AG08396 (cell line): ENCODE measurements around the gene PLVAP.
A peak's percentile ranks its signal among the peaks of the same experiment; 100 is the strongest.

ENCODE experiments used
- DNase-seq: peaks from one replicate; pipeline ENCODE4 v3.0.0; 2012; ENCODE audit warnings: low spot score, mixed read lengths

The PLVAP gene, protein sequence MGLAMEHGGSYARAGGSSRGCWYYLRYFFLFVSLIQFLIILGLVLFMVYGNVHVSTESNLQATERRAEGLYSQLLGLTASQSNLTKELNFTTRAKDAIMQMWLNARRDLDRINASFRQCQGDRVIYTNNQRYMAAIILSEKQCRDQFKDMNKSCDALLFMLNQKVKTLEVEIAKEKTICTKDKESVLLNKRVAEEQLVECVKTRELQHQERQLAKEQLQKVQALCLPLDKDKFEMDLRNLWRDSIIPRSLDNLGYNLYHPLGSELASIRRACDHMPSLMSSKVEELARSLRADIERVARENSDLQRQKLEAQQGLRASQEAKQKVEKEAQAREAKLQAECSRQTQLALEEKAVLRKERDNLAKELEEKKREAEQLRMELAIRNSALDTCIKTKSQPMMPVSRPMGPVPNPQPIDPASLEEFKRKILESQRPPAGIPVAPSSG

DNA sequence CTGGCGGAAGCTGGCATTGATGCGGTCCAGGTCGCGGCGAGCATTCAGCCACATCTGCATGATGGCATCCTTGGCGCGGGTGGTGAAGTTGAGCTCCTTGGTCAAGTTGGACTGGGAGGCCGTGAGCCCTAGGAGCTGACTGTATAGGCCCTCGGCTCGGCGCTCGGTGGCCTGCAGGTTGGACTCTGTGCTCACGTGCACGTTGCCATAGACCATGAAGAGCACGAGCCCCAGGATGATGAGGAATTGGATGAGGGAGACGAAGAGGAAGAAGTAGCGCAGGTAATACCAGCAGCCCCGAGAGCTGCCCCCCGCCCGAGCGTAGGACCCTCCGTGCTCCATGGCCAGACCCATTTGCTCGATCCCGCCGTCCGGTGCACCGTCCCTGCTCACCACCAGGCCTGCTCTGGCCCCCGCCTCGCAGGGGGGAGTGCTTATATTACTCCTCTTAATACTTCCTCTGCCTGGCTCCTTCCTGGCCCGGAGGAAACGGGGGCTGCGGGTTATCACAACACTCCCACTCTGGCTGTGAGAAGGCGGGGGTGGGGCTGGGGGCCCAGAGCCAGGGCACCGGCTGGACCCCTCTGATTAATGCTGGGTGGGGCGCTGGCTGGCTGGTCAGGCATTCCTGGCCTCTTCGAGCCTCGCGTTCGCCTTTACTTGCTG is at the start of gene PLVAP:
Gene PLVAP (minus strand): TSS at position 408 of the 666 bp plus-strand sequence. CDS start 54 bp downstream, at position 354.
- DNase-seq = no peak

DNA sequence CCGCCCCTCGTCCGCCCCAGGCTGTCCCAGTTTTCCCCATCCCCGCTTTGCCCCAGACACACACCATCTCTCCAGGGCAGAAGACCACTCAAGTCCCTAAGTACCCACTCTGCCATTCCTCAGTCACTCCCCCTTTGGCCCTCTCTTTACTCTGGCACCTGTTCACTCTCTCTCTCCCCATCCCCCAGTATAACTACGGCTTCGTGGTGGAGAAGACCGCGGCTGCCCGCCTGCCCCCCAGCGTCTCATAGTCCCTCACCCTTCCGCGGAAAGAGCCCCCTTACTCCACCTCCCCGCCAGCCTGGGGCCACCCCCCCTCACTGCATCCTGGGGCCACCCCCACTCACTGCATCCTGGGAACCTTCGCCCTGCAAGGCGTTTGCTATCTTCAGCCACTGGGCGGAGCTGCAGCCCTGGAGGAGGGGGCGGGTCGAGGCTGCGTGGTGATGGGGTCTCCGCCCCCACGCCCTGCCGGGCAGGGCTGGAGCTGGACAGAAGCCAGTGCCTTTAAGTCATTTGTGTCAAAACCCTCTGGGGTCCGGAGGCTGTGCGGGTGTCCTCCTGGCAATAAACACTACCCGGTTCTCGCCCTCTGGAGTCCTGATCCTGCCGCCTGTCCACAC is 47.7 kb upstream of the PLVAP start:
- DNase-seq = peak; percentile 57

DNA sequence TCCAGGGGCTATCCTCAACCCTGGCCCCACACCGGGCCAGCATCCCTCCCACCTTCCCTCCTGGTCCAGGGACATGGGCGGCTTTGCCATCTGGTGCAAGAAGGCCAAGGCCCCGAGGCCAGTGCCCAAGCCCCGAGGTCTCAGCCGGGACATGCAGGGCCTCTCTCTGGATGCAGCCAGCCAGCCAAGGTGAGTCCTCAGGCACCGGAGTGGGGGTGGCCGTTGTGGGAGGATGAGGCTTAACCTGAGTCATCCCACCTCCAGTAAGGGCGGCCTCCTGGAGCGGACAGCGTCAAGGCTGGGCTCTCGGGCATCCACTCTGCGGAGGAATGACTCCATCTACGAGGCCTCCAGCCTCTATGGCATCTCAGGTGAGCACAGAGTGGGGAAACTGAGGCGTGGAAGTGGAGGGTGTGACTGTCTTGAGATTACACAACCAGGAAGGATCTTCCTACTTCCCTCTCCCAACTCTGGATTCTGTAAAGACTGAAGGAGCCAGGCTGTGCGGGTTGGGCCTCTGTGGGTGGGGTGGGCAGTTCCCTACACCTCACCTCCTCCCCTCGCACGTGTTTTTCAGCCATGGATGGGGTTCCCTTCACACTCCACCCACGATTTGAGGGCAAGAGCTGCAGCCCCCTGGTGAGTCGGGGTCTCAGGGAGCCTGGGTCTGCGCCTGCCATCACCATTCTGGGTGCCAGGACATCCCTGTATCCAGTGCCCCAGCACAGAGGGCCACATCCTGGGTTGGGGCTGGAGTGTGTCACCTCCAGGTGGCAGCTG is 46.5 kb upstream of the PLVAP start:
- DNase-seq = no peak

DNA sequence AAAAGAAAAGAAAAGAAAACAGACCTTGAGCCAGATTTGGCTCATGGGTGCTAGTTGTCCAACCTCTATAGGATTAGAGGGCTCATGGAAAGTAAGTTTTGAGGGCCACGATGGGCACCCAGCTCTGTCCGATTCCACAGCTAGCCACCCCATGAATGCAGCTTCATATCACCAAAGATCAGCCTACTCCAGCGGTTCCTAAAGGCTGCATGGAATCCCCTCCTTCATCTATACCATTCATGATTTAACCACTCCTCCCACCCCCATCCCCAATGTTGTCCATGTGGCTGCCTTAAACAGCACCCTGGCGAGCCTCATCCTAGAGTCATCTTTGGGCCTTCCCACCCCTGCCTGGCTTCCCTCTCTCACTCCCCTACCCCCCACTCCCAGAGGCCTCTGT is 44.8 kb upstream of the PLVAP start:
- DNase-seq = no peak

DNA sequence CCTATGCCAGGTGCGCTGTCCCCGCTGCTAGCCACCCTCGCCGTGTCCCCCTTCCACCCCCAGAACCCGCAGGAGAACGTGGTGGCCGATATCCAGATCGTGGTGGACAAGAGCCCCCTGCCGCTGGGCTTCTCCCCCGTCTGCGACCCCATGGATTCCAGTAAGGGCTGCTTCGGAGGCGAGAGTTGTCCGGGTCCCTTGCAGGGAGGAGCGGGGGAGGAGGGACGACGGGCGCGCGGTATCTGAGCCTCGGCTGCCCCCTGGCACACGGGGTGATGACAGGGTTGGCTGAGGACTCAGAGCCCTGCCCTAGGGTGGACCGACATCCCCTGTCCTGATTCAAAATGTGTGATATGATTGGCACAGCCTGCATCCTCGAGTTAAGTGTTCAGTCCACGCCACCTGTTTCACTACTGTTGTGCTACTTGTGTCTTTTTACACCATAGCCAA is 43.4 kb upstream of the PLVAP start:
- peak; percentile 41 for DNase-seq

DNA sequence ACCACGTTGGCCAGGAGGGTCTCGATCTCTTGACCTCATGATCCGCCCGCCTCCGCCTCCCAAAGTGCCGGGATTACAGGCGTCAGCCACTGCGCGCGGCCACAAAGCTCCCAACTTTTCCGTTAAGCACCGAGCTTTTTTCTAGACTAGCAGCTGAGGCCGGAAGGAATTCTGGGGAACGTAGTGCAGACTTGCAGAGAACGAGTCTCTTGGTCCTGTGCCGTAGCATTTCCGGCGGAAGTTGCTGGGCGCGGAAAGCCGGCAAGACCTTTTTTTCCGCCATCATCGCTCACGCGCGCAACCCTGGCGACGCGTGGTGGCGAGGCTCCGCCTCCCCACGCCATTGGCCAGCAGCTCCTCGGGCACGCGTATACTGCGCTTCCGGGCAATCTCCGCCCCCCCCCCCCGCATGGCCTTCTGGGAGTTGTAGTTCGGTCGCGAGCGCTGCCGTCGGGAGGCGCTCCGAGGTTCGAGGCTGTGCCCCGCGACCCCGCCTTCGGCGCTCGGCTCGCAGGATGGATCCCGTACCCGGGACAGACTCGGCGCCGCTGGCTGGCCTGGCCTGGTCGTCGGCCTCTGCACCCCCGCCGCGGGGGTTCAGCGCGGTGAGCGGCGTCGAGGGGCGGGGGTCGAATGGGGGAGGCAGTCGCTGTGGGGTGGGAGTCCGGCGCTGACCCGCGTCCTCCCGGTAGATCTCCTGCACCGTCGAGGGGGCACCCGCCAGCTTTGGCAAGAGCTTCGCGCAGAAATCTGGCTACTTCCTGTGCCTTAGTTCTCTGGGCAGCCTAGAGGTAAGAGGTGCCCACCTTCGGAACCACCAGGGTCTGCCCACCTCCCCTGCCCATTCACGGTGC is 42.7 kb upstream of the PLVAP start, which contains the start of gene MVB12A:
Gene MVB12A (plus strand): TSS at position 427 of the 854 bp plus-strand sequence. CDS start 89 bp downstream, at position 516.
- DNase-seq = peak; percentile 99

DNA sequence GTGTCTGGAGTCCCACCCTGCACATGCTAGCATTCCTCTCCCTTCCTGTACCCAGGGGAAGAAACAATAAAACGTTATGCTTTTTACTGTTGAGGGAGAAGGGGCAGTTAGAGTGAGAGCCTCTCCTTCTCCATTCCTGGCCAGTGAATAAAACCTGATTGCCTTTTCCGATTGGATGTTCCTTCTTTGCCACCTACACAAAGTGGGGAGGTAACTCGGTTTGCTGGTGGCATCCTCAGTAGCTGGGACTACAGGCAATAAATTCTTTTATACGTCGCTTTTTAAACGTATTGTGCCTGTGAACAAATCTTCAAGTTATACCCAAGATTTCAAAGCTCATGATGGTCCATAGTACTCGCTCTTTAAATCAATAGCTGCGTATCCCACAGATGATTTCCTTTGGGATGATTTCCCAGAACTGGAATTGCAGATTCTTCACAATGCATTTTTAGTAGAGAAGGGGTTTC is 42.0 kb upstream of the PLVAP start:
- no peak for DNase-seq

DNA sequence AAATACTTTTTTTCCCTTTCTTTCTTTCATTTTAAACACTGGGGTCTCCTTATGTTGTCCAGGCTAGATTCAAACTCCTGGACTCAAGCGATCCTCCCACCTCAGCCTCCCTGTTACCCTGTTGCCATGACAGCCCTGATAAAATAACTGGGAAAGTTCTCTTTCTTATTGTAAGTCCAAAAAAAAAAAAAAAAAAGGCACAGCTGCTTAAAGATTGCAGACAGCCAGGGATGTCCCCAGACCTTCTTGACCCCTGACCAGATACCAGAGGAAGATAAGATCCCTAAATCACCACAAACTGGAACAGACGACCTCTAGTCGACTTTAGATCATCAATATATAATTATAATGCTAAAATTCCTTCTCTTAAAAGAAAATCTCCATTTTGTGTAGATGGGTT is 41.6 kb upstream of the PLVAP start:
- DNase-seq = no peak

DNA sequence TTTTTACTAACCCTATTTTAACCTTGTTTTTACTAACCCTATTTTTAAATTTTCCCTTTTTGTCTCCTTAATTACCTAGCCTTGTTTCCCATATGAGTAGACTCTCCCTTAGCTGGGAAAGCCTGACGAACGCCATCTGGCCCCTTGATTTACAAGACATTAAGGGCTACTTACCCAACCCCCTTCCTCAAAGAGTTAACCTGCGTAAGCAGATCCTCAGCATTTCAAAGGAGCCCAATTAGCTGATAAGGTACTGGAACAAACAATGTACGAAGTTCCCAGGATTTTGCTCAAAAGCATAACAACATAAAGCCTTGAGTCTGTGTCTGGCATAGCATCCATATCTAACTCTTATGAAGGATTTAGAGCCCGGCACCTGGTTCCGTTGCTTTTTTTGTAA is 38.0 kb upstream of the PLVAP start:
- DNase-seq = no peak

DNA sequence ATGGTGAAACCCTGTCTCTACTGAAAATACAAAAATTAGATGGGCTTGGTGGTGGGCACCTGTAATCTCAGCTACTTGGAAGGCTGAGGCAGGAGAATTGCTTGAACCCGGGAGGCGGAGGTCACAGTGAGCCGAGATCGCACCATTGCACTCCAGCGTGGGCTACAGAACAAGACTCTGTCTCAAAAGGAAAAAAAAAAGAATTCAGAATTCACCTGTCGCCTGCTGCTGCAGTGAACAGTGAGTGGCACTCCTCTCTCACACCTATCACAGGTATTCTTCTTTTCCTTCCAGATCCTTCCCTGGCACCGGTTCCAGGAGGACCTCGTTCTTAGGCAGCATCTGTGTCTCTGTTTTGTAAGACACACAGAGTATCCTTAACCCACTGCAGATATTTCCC is 37.0 kb upstream of the PLVAP start:
- DNase-seq = no peak

DNA sequence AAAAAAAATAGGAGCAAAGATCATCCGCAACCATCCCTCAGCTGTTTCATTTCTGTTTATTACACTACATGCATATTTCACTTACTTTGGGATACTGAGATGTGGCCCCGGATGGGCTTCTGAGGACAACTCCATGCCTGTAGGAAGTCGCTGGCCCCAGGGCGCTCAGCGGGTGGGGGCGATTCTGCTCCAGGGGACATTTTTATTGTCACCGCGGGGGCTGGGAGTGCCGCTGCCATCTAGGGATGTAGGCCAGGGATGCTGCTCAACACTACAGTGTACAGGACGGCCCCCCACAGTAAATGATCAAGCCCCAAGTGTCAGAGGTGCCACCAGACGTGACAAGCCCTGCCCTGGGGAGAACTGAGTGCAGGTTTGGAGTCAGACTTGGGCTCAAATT is 34.7 kb upstream of the PLVAP start:
- no peak for DNase-seq

DNA sequence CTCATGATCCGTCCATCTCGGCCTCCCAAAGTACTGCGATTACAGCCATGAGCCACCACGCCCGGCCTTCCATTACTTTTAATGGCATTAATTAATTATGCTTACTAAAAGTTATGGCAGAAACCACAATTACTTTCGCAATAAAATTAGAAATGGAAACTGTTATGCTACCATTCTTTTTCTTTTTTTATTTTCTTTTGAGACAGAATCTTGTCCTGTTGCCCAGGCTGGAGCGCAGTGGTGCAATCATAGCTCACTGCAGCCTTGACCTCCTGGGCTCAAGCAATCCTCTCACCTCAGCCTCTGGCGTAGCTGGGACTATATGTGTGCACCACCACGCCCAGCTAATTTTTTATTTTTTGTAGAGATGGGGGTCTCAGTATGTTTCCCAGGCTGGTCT is 32.8 kb upstream of the PLVAP start:
- no peak for DNase-seq

DNA sequence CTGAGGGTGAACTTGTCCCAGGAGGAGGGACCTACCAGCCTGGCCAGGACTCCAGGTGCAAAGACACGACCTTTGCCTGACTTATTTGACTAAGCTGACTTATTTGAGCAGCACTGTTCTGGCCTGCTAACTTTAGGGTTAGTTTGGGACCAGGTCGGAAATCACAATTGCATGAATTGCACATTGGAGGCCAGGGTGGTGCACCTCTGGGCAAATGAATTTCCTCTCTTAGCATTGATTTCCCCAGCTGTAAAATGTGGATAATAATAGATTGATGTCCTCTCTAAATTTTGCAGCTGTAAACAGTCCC is 29.7 kb upstream of the PLVAP start:
- no peak for DNase-seq

DNA sequence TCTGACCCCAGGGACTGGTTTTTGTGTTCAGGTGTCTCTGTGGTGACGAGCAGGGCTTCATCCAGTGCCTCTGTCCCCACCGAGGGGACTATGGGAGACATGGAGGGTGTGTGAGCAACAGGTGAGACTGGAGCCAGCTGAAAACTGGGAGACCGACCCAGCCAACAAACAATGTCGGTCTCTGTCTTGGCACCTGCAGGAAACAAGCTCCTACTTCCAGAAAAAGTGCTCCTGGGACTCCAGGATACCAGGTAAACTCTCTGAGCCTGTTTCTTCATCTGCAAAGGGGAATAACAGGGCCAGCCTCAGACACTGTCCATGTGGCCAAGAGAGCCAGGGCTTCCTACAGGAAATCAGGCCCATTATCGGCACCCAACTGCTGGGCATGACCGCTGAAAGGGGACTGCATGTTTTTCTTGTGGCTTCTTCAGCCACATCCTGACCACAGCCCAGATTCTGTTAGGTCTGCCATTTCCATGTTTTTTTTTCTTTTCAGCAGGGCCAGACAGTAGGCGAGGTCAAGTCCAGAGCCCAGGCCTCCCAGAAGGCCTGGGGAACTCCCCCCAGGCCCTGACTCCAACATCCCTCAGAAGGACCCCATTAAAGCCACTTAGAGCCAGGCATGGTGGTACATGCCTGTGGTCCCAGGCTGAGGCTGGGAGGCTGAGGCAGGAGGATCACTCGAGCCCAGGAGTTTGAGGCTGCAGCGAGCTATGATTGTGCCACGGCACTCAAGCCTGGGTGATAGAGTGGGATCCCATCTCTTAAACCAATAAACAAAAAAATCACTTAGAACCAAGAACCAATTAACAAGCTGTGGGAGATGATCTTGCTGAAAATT is 29.1 kb upstream of the PLVAP start:
- DNase-seq = no peak

DNA sequence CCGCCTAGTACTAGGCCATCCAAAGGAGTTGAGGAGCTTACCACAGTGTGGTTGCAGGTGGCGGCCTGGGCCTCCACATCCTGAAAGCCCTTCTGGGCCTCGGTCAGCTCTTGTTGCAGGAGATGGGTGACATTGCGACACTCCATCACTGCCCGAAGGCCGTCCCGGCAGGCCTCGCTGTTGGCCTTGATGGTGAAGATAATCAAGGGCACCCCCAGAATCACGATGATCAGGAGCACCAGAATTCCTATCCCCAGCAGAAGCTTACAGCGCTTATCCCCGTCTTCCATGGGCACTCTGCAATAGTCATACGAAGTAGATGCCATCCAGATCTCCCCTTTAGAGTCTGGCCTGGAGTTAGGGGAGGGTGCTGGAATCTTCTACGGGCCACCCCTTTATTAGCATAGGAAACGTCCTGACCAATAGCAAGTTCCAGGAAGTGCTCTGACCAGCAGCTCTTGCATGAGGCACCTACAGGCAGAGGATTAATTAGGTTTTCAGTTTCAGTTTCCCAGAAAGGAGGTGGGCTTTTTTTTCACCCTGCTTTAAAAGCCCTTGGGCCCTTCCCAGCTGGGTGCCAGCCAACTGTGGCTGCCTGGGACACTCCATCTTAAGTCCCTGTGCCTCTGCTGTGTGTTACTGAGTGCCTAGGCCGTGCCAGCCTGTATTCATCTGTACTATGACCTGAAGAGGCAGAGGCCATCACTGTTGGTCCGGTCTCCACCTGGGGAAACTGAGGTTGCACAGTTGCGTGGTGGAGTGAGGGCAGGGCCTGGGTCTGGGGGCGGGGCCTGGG is 28.3 kb upstream of the PLVAP start, which contains the start of gene BST2:
Gene BST2 (minus strand): TSS at position 381 of the 796 bp plus-strand sequence. CDS start 55 bp downstream, at position 326.
- peak; percentile 62 for DNase-seq

DNA sequence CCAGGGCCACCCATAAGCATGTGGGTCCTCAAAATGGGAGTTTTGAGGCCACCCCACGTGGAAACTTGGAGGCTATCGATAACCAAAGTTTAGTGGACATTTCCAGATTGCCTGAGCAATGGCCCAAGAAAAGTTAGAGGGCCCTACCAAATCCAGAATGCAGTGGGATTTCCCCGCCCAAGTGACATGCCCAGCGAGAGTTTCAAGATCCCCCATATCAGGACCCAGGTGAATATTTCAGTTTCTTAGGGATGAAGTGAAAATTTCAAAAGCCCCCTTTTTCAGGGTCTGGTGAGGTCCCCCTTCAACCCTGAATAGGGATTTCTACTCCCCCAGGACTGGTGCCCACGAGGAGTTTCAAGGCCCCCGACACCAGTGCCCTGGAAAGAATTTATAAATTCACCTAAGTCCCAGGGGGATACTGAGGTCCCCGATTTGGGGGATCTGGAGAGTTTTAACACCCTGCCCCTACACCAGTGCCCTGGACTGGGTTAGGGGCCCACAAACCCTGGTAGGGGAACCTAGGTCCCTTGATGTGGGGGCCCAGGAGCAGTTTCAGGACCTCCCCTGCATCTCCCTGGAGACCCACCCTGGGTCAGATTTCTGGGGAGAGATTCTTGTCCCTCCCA is 27.6 kb upstream of the PLVAP start:
- no peak for DNase-seq

DNA sequence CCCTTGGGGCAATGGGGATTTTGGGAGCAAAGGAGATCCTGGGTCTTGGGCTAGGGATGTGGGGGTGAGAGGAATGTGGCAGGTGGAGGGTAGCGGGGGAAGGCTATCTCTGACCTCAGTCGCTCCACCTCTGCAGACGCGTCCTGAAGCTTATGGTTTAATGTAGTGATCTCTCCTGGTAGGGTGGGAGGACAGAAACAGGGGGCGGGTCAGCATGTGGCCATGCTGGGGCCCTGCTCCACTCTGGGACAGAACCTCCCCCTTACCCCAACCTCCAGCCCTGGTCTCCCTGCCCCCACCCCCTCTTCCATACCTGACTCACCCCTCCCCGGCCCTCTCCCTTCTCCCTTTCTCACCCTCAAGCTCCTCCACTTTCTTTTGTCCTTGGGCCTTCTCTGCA is 26.9 kb upstream of the PLVAP start:
- no peak for DNase-seq

DNA sequence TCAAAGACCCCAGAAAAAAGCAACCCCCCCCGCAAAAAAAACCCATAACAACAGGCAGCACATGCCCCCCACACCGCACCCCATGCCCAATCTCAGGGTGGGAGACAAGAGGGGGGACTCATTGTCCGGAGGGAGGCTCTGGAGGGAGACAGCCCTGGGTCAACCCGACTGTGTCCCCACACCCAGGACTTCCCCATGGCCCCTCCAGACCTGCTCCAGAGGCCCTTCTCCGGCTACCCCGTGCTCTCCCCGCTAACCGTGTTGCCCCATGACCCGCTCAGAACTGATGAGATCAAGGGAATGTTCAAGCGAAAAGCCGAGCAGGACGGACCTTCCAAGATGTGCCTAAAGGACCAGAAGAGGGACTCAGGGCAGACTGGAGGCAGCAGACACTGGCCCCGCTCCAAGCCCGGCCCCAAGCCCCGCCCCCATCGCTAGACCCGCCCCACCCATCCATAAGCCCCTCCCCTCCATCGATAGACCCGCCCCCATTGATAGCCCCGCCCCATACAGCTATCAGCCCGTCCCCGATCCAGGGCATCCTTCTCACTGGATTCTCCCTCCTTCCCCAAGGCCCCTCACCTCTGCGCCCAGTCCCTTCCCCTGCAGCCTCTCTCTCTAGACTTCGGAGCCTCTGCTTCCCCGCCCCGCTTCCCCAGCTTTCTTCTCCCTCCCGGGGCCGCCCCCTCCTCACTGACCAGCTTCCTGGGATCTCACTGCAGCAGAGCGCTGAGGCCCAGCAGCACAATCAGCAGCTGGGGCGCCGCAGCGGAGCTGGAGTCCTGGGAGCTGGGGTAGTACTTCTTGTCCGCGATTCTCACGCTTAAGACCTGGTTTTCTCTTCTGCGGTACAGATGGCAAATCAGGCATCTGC is 26.1 kb upstream of the PLVAP start:
- peak; percentile 68 for DNase-seq
